ENCODE results near the gene STXBP4.

DNA sequence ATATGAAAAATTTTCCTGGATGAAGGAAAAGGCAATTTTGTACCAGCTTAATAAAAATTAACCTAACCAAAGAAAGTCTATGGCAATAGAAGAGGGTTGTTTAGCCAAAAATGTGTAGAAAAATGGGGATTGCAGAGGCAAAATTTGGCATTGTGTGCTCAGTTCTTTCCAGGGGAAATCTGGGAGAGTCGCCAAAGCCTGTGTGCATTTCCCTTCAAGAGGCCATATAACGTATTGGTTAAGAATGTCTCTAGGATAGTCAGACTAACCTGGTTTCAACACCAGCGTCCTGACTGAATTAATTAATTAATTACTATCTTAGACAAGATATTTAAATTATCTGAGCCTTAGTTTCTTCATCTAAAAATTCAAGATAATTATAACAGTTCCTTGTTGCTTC, 251.4 kb downstream of the STXBP4 start:
- TF ChIP-seq CTCF (IDR thresholded peaks at IDR 0.05; ENCODE audit: insufficient read depth, low read depth, low read length) (no peak), EZH2 (IDR thresholded peaks at IDR 0.05; ENCODE audit: insufficient read depth, low read length) (no peak)
